Measurements from ENCODE around the gene STAG3. TPM values are rescaled to one million over a fixed set of nuclear protein-coding genes. Genes with fewer than 3 reads are reported as not detected.
A peak's percentile ranks its signal among the peaks of the same experiment; 100 is the strongest.
"Not testable (repeated sequence)": the region's sequence is repeated elsewhere in the genome, so short reads cannot be mapped to it uniquely, and the experiment has no call there.

STAG3 gene
- total and polyA plus RNA-seq, 9 of the 15 experiments (the other 6 are each of a cell fraction or from before 2014, with no cell fraction given) = 0.54 to 2.5 (median 1.7) TPM

GRCh38 chr7:100192281-100192862 is 14.7 kb downstream of the STAG3 start:
- H3K27me3 ChIP-seq (ENCODE audit: control insufficient read depth in 2 of 2, insufficient read depth in 2 of 2, low read length in 2 of 2); H2AFZ ChIP-seq (ENCODE audit: low read depth, low read length); CTCF ChIA-PET (ENCODE audit: low intra/inter-chr PET ratio); H3K79me2 ChIP-seq (ENCODE audit: control insufficient read depth, insufficient read depth, low read length); BruUV-seq (replicated peaks); H3K36me3 ChIP-seq (ENCODE audit: control insufficient read depth, insufficient read depth, low read length); H3K4me3 ChIP-seq; H3K4me2 ChIP-seq (ENCODE audit: insufficient read depth, low read length); FAIRE-seq; in situ Hi-C loops (cut with MboI); H3K9ac ChIP-seq (ENCODE audit: insufficient read depth in 1 of 2, low read depth in 2 of 2, low read length in 2 of 2); ATAC-seq; H3K27ac ChIP-seq (ENCODE audit: extremely low read depth, low read depth, low read length); H3K9me1 ChIP-seq (ENCODE audit: control insufficient read depth, insufficient read depth, low read length); DNase-seq (ENCODE audit: extremely low read depth in 1 of 4, low spot score in 3 of 4); H4K20me1 ChIP-seq (replicated peaks; ENCODE audit: control insufficient read depth, insufficient read depth, low read length); intact Hi-C loops (cut with micrococcal nuclease); H3K9me3 ChIP-seq (replicated peaks; ENCODE audit: control insufficient read depth, insufficient read depth, low read depth, low read length); TF ChIP-seq CEBPG (CRISPR knock-in tag; IDR thresholded peaks at IDR 0.05): not testable (repeated sequence)
- 64% methylated on average over 6 of the region's 6 CpGs for WGBS (ENCODE audit: insufficient coverage, low coverage, missing lambda C conversion rate)
- 0 out of 4 replicates have a peak, but pooled peaks of 1 of the 2 experiments have one; percentile 19 for TF ChIP-seq CEBPG (tag; conservative IDR thresholded peaks at IDR 0.05 in 1 of 2, IDR thresholded peaks at IDR 0.05 in 1 of 2)
- TF ChIP-seq CEBPB (tag; IDR thresholded peaks at IDR 0.05) = peak; percentile 72
- peaks cover 0 to 11% of the 10 kb centered on the region in 2 experiments; a peak in 3 of 5 replicates for H3K4me1 ChIP-seq (replicated peaks in 1 of 2; ENCODE audit: control insufficient read depth in 2 of 2, insufficient read depth in 2 of 2, low read length in 2 of 2)
- POLR2A ChIA-PET = interaction anchor here (0.9 kb wide), 1 partner anchor 11 kb away, joined by 3 read pairs; no protein-coding TSS in a partner anchor

DNA sequence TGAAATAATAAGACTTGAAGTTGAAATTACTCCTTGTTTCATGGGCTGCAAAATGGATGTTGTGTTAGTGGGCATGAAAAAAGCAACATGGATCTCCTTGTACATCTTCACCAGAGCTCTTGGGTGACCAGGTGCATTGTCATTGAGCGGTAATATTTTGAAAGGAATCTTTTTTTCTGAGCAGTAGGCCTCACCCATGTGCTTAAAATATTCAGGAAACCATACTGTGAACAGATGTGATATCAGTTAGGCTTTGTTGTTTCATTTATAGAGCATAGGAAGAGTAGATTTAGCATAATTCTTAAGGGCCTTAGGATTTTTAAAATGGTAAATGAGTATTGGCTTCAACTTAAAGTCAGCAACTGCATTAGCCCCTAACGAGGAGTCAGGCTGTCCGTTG is 15.3 kb downstream of the STAG3 start:
- BruUV-seq (replicated peaks) = no TSS peak
- DNase-seq (ENCODE audit: extremely low read depth in 1 of 4, low spot score in 3 of 4) (no peak), FAIRE-seq (no peak), ATAC-seq (no peak)
- H3K9me3 ChIP-seq (replicated peaks; ENCODE audit: control insufficient read depth, insufficient read depth, low read depth, low read length) = no peaks in the 10 kb centered on the region
- H3K79me2 ChIP-seq (ENCODE audit: control insufficient read depth, insufficient read depth, low read length) = no peaks in the 10 kb centered on the region
- intact Hi-C loops (cut with micrococcal nuclease) (no loop called here), in situ Hi-C loops (cut with MboI) (no loop called here)
- no peak overlapping the region for H3K4me3 ChIP-seq
- 68% methylated on average over 3 of the region's 3 CpGs for WGBS (ENCODE audit: insufficient coverage, low coverage, missing lambda C conversion rate)
- H3K9ac ChIP-seq (ENCODE audit: insufficient read depth in 1 of 2, low read depth in 2 of 2, low read length in 2 of 2) = no peak overlapping the region
- ChIA-PET CTCF (ENCODE audit: low intra/inter-chr PET ratio) (no interaction called here), POLR2A (interaction anchor here (0.6 to 0.9 kb wide), 2 partner anchors 11 to 252 kb away, joined by 3 read pairs; no protein-coding TSS in a partner anchor)
- H2AFZ ChIP-seq (ENCODE audit: low read depth, low read length) = peak overlapping the region; percentile 29; the same call in 1 of the 2 replicates
- no peak overlapping the region for H3K27ac ChIP-seq (ENCODE audit: extremely low read depth, low read depth, low read length)
- no peak overlapping the region for H3K4me2 ChIP-seq (ENCODE audit: insufficient read depth, low read length)
- no peaks in the 10 kb centered on the region for H3K36me3 ChIP-seq (ENCODE audit: control insufficient read depth, insufficient read depth, low read length)
- H3K9me1 ChIP-seq (ENCODE audit: control insufficient read depth, insufficient read depth, low read length) = no peaks in the 10 kb centered on the region
- no peaks in the 10 kb centered on the region for H4K20me1 ChIP-seq (replicated peaks; ENCODE audit: control insufficient read depth, insufficient read depth, low read length)
- no peaks in the 10 kb centered on the region for H3K27me3 ChIP-seq (ENCODE audit: control insufficient read depth in 2 of 2, insufficient read depth in 2 of 2, low read length in 2 of 2)
- H3K4me1 ChIP-seq (replicated peaks in 1 of 2; ENCODE audit: control insufficient read depth in 2 of 2, insufficient read depth in 2 of 2, low read length in 2 of 2) = peaks cover 0 to 11% of the 10 kb centered on the region in 2 experiments; a peak in 3 of 5 replicates
- TF ChIP-seq, protein P1, sequence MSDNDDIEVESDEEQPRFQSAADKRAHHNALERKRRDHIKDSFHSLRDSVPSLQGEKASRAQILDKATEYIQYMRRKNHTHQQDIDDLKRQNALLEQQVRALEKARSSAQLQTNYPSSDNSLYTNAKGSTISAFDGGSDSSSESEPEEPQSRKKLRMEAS (CRISPR knock-in tag; IDR thresholded peaks at IDR 0.05) = no peak
- TF ChIP-seq SMAD1 (IDR thresholded peaks at IDR 0.05; ENCODE audit: low read depth, low read length, partially characterized antibody) = no peak
- TF ChIP-seq HDAC8 (tag; IDR thresholded peaks at IDR 0.05) = no peak
- TF ChIP-seq L3MBTL2 (IDR thresholded peaks at IDR 0.05) = peak; percentile 26; the same call in 1 of the 2 replicates

All from K562 (cell line).